WTC11 (cell line): ENCODE data around the gene FOXP1. TPM values are rescaled to one million over a fixed set of nuclear protein-coding genes. Genes with fewer than 3 reads are reported as not detected.

Experiments
- ATAC-seq: fragments of 200-7000 bp; cut with Tn5 transposase; 2 replicates; pipeline ENCODE4 v1.10.0; 2021; ENCODE audit warnings: mild to moderate bottlenecking, moderate library complexity
- CTCF ChIA-PET: fragments of 300-600 bp; sonication (Branson Sonifier 250); formaldehyde crosslinking; loops from one replicate; lab custom pipeline; 2021; ENCODE audit warnings: antibody characterized with exemption; lab: Charles Lee
- POLR2A ChIA-PET: fragments of 350-600 bp; sonication (Branson Sonifier 250); formaldehyde crosslinking; loops from one replicate; lab custom pipeline; 2021; ENCODE audit warnings: antibody characterized with exemption; lab: Charles Lee
- DNase-seq: peaks from one replicate; pipeline ENCODE4 v3.0.0; 2021; ENCODE audit warnings: low spot score
- H3K27ac Mint-ChIP-seq: 2 replicates; pipeline ENCODE4 v1.8.0; 2021; ENCODE audit warnings: mixed read lengths
- H3K27me3 Mint-ChIP-seq: 2 replicates; pipeline ENCODE4 v1.8.0; 2021; ENCODE audit warnings: low read depth, mild to moderate bottlenecking, moderate library complexity, mixed read lengths
- H3K36me3 Mint-ChIP-seq: 2 replicates; pipeline ENCODE4 v1.8.0; 2021; ENCODE audit warnings: mixed read lengths
- H3K4me1 Mint-ChIP-seq: 2 replicates; pipeline ENCODE4 v1.8.0; 2022; ENCODE audit warnings: mixed read lengths
- H3K4me3 Mint-ChIP-seq: 2 replicates; pipeline ENCODE4 v1.8.0; 2021; ENCODE audit warnings: mild to moderate bottlenecking, moderate library complexity, mixed read lengths
- H3K9me3 Mint-ChIP-seq: 2 replicates; pipeline ENCODE4 v1.8.0; 2021; ENCODE audit warnings: mixed read lengths
- CREB1 ChIP-seq: sonication (generic); formaldehyde crosslinking; IDR thresholded peaks from 2 replicates; pipeline ENCODE4 v1.8.0; 2023; ENCODE audit warnings: mild to moderate bottlenecking, missing genetic modification reagents
- FOXK1 ChIP-seq: sonication (generic); formaldehyde crosslinking; IDR thresholded peaks from 2 replicates; pipeline ENCODE4 v1.8.0; 2022; ENCODE audit warnings: mild to moderate bottlenecking, moderate library complexity, missing genetic modification reagents
- GRHL2 ChIP-seq: fragments of 250-450 bp; sonication (Bioruptor Pico); IDR thresholded peaks from 2 replicates; pipeline ENCODE4 v1.8.0; 2022; ENCODE audit warnings: mild to moderate bottlenecking, moderate library complexity; ENCODE audit not compliant: insufficient replicate concordance, severe bottlenecking
- JUN ChIP-seq: sonication (generic); formaldehyde crosslinking; IDR thresholded peaks from 2 replicates; pipeline ENCODE4 v1.8.0; 2023; ENCODE audit warnings: mild to moderate bottlenecking, missing genetic modification reagents
- KAT7 ChIP-seq: sonication (generic); formaldehyde crosslinking; IDR thresholded peaks from 2 replicates; pipeline ENCODE4 v1.8.1; 2023; ENCODE audit warnings: missing genetic modification reagents, mild to moderate bottlenecking, borderline replicate concordance
- NFYB ChIP-seq: sonication (generic); formaldehyde crosslinking; conservative IDR thresholded peaks from 2 replicates; pipeline ENCODE4 v1.8.0; 2022; ENCODE audit warnings: low read depth, missing genetic modification reagents
- NR2C2 ChIP-seq: sonication (generic); formaldehyde crosslinking; IDR thresholded peaks from 2 replicates; pipeline ENCODE4 v1.8.0; 2022; ENCODE audit warnings: mild to moderate bottlenecking, missing genetic modification reagents
- RORB ChIP-seq: fragments of 250-450 bp; sonication (Bioruptor Pico); IDR thresholded peaks from 2 replicates; pipeline ENCODE4 v1.9.0; 2021; ENCODE audit warnings: mild to moderate bottlenecking
- TEAD1 ChIP-seq: sonication (generic); formaldehyde crosslinking; IDR thresholded peaks from 2 replicates; pipeline ENCODE4 v1.8.0; 2022; ENCODE audit warnings: mild to moderate bottlenecking, missing genetic modification reagents
- ZNF263 ChIP-seq: sonication (generic); formaldehyde crosslinking; IDR thresholded peaks from 2 replicates; pipeline ENCODE4 v1.8.1; 2022; ENCODE audit warnings: low read depth, mild to moderate bottlenecking, moderate library complexity, missing genetic modification reagents
- ZNF317 ChIP-seq: sonication (generic); formaldehyde crosslinking; IDR thresholded peaks from 2 replicates; pipeline ENCODE4 v1.8.1; 2023; ENCODE audit warnings: low read depth, mild to moderate bottlenecking, moderate library complexity, missing genetic modification reagents, borderline replicate concordance
- total RNA-seq: library from RNA; stranded (reverse); gene quantifications from 3 replicates; pipeline ENCODE4 v1.2.3, GENCODE V29; 2021
- TF ChIP-seq, protein P1 (sequence below): fragments of 250-450 bp; sonication (Bioruptor Pico); IDR thresholded peaks from 2 replicates; pipeline ENCODE4 v1.9.0; 2021; ENCODE audit warnings: mild to moderate bottlenecking
- TF ChIP-seq, protein P2 (sequence below): sonication (generic); formaldehyde crosslinking; IDR thresholded peaks from 2 replicates; pipeline ENCODE4 v1.8.1; 2022; ENCODE audit warnings: missing genetic modification reagents, borderline replicate concordance
- TF ChIP-seq, protein P3 (sequence below): fragments of 200-600 bp; IDR thresholded peaks from 2 replicates; pipeline ENCODE4 v1.8.0; 2022; ENCODE audit warnings: antibody characterized with exemption
- TF ChIP-seq, protein P4 (sequence below): sonication (generic); formaldehyde crosslinking; IDR thresholded peaks from 2 replicates; pipeline ENCODE4 v1.8.0; 2022; ENCODE audit warnings: mild to moderate bottlenecking, missing genetic modification reagents
- TF ChIP-seq, protein P5 (sequence below): sonication (generic); formaldehyde crosslinking; IDR thresholded peaks from 2 replicates; pipeline ENCODE4 v1.8.0; 2022; ENCODE audit warnings: mild to moderate bottlenecking, missing genetic modification reagents
- TF ChIP-seq, protein P6 (sequence below): fragments of 250-450 bp; sonication (Bioruptor Pico); IDR thresholded peaks from 2 replicates; pipeline ENCODE4 v1.9.0; 2021; ENCODE audit warnings: moderate library complexity, mild to moderate bottlenecking, inconsistent platforms, borderline replicate concordance
- TF ChIP-seq, protein P7 (sequence below): sonication (generic); formaldehyde crosslinking; conservative IDR thresholded peaks from 2 replicates; pipeline ENCODE4 v1.8.1; 2023; ENCODE audit warnings: mild to moderate bottlenecking, low read depth, missing genetic modification reagents, moderate library complexity
- TF ChIP-seq, protein P8 (sequence below): sonication (generic); formaldehyde crosslinking; IDR thresholded peaks from 2 replicates; pipeline ENCODE4 v1.8.0; 2022; ENCODE audit warnings: mild to moderate bottlenecking, missing genetic modification reagents
- TF ChIP-seq, protein P9 (sequence below): sonication (generic); formaldehyde crosslinking; conservative IDR thresholded peaks from 2 replicates; pipeline ENCODE4 v1.8.1; 2022; ENCODE audit warnings: mild to moderate bottlenecking, missing genetic modification reagents

The FOXP1 gene
- total RNA-seq, 1 experiment from 2014 or later = 25.8 TPM

DNA sequence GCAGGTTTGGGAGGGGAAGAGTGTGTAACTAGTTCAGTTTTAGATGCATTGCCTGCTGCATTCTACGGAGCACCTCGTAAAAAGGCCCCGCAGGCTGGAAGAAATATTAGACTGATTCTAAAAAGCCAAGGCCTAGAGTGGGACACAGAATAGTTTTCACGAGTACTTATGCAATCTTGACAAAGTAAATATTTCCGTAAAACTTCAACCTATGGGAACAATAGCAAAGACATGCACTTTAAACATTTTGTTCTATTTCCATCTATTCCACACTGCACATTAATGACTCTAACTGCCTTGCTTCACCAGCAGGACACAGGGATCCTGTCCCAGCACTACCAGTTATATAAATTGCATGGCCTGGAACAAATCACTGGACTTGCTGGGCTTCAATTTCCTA is 260.0 kb downstream of the FOXP1 start:
- DNase-seq (no peak), ATAC-seq (no peak)
- ChIA-PET POLR2A (no interaction called here), CTCF (no interaction called here)
- Mint-ChIP-seq H3K4me3 (no peak overlapping the region), H3K4me1 (no peaks in the 10 kb centered on the region), H3K27me3 (no peaks in the 10 kb centered on the region), H3K27ac (no peak overlapping the region), H3K9me3 (0 out of 2 replicates have a peak, but pooled peaks cover 3% of the 10 kb centered on the region), H3K36me3 (no peaks in the 10 kb centered on the region)
- TF ChIP-seq GRHL2 (CRISPR knock-in tag) (no peak), FOXK1 (CRISPR knock-in tag) (no peak), ZNF317 (CRISPR knock-in tag) (no peak), NFYB (no peak), NR2C2 (CRISPR knock-in tag) (no peak), JUN (CRISPR knock-in tag) (no peak), CREB1 (CRISPR knock-in tag) (no peak), ZNF263 (CRISPR knock-in tag) (no peak), KAT7 (CRISPR knock-in tag) (no peak)
- TF ChIP-seq, protein P1, sequence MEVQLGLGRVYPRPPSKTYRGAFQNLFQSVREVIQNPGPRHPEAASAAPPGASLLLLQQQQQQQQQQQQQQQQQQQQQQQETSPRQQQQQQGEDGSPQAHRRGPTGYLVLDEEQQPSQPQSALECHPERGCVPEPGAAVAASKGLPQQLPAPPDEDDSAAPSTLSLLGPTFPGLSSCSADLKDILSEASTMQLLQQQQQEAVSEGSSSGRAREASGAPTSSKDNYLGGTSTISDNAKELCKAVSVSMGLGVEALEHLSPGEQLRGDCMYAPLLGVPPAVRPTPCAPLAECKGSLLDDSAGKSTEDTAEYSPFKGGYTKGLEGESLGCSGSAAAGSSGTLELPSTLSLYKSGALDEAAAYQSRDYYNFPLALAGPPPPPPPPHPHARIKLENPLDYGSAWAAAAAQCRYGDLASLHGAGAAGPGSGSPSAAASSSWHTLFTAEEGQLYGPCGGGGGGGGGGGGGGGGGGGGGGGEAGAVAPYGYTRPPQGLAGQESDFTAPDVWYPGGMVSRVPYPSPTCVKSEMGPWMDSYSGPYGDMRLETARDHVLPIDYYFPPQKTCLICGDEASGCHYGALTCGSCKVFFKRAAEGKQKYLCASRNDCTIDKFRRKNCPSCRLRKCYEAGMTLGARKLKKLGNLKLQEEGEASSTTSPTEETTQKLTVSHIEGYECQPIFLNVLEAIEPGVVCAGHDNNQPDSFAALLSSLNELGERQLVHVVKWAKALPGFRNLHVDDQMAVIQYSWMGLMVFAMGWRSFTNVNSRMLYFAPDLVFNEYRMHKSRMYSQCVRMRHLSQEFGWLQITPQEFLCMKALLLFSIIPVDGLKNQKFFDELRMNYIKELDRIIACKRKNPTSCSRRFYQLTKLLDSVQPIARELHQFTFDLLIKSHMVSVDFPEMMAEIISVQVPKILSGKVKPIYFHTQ (CRISPR knock-in tag) = no peak
- TF ChIP-seq, protein P2, sequence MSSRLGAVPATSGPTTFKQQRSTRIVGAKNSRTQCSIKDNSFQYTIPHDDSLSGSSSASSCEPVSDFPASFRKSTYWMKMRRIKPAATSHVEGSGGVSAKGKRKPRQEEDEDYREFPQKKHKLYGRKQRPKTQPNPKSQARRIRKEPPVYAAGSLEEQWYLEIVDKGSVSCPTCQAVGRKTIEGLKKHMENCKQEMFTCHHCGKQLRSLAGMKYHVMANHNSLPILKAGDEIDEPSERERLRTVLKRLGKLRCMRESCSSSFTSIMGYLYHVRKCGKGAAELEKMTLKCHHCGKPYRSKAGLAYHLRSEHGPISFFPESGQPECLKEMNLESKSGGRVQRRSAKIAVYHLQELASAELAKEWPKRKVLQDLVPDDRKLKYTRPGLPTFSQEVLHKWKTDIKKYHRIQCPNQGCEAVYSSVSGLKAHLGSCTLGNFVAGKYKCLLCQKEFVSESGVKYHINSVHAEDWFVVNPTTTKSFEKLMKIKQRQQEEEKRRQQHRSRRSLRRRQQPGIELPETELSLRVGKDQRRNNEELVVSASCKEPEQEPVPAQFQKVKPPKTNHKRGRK (CRISPR knock-in tag) = no peak
- TF ChIP-seq, protein P3, sequence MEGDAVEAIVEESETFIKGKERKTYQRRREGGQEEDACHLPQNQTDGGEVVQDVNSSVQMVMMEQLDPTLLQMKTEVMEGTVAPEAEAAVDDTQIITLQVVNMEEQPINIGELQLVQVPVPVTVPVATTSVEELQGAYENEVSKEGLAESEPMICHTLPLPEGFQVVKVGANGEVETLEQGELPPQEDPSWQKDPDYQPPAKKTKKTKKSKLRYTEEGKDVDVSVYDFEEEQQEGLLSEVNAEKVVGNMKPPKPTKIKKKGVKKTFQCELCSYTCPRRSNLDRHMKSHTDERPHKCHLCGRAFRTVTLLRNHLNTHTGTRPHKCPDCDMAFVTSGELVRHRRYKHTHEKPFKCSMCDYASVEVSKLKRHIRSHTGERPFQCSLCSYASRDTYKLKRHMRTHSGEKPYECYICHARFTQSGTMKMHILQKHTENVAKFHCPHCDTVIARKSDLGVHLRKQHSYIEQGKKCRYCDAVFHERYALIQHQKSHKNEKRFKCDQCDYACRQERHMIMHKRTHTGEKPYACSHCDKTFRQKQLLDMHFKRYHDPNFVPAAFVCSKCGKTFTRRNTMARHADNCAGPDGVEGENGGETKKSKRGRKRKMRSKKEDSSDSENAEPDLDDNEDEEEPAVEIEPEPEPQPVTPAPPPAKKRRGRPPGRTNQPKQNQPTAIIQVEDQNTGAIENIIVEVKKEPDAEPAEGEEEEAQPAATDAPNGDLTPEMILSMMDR = no peak
- TF ChIP-seq, protein P4, sequence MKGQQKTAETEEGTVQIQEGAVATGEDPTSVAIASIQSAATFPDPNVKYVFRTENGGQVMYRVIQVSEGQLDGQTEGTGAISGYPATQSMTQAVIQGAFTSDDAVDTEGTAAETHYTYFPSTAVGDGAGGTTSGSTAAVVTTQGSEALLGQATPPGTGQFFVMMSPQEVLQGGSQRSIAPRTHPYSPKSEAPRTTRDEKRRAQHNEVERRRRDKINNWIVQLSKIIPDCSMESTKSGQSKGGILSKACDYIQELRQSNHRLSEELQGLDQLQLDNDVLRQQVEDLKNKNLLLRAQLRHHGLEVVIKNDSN (CRISPR knock-in tag) = no peak
- TF ChIP-seq, protein P5, sequence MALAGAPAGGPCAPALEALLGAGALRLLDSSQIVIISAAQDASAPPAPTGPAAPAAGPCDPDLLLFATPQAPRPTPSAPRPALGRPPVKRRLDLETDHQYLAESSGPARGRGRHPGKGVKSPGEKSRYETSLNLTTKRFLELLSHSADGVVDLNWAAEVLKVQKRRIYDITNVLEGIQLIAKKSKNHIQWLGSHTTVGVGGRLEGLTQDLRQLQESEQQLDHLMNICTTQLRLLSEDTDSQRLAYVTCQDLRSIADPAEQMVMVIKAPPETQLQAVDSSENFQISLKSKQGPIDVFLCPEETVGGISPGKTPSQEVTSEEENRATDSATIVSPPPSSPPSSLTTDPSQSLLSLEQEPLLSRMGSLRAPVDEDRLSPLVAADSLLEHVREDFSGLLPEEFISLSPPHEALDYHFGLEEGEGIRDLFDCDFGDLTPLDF (CRISPR knock-in tag) = no peak

DNA sequence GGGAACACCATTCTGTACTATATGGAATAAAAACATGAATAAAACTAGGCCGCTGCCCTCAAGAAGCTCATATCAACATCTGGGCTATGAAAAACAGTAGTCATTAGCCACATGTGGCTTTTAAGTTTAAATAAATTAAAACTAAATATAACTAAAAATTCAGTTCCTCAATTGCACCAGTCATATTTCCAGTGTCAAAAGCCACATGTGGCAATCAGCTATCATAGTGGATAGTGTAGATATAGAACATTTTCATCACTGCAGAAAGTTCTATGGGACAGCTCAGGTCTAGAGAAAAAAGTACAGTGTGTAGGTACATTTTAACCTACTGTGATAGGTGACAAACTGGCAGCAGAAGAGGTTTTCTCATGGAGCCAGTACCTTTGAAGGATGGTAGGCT is 261.4 kb downstream of the FOXP1 start:
- H3K9me3 Mint-ChIP-seq = 0 out of 2 replicates have a peak, but pooled peaks cover 3% of the 10 kb centered on the region
- H3K4me3 Mint-ChIP-seq = no peak overlapping the region
- H3K36me3 Mint-ChIP-seq = no peaks in the 10 kb centered on the region
- H3K27ac Mint-ChIP-seq = no peak overlapping the region
- no peak for DNase-seq
- H3K27me3 Mint-ChIP-seq = no peaks in the 10 kb centered on the region
- no peaks in the 10 kb centered on the region for H3K4me1 Mint-ChIP-seq
- ChIA-PET POLR2A (interaction anchor here (0.7 kb wide), 1 partner anchor 9 kb away, joined by 3 read pairs; no protein-coding TSS in a partner anchor), CTCF (interaction anchor here (0.7 kb wide), 1 partner anchor 1170 kb away, joined by 3 read pairs; no protein-coding TSS in a partner anchor)
- ATAC-seq = no peak
- TF ChIP-seq, protein P6, sequence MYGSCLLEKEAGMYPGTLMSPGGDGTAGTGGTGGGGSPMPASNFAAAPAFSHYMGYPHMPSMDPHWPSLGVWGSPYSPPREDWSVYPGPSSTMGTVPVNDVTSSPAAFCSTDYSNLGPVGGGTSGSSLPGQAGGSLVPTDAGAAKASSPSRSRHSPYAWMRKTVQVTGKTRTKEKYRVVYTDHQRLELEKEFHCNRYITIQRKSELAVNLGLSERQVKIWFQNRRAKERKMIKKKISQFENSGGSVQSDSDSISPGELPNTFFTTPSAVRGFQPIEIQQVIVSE (CRISPR knock-in tag) = no peak
- TF ChIP-seq, protein P7, sequence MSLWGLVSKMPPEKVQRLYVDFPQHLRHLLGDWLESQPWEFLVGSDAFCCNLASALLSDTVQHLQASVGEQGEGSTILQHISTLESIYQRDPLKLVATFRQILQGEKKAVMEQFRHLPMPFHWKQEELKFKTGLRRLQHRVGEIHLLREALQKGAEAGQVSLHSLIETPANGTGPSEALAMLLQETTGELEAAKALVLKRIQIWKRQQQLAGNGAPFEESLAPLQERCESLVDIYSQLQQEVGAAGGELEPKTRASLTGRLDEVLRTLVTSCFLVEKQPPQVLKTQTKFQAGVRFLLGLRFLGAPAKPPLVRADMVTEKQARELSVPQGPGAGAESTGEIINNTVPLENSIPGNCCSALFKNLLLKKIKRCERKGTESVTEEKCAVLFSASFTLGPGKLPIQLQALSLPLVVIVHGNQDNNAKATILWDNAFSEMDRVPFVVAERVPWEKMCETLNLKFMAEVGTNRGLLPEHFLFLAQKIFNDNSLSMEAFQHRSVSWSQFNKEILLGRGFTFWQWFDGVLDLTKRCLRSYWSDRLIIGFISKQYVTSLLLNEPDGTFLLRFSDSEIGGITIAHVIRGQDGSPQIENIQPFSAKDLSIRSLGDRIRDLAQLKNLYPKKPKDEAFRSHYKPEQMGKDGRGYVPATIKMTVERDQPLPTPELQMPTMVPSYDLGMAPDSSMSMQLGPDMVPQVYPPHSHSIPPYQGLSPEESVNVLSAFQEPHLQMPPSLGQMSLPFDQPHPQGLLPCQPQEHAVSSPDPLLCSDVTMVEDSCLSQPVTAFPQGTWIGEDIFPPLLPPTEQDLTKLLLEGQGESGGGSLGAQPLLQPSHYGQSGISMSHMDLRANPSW (CRISPR knock-in tag) = no peak
- TF ChIP-seq RORB = no peak
- no peak for TF ChIP-seq TEAD1 (CRISPR knock-in tag)
- TF ChIP-seq, protein P8, sequence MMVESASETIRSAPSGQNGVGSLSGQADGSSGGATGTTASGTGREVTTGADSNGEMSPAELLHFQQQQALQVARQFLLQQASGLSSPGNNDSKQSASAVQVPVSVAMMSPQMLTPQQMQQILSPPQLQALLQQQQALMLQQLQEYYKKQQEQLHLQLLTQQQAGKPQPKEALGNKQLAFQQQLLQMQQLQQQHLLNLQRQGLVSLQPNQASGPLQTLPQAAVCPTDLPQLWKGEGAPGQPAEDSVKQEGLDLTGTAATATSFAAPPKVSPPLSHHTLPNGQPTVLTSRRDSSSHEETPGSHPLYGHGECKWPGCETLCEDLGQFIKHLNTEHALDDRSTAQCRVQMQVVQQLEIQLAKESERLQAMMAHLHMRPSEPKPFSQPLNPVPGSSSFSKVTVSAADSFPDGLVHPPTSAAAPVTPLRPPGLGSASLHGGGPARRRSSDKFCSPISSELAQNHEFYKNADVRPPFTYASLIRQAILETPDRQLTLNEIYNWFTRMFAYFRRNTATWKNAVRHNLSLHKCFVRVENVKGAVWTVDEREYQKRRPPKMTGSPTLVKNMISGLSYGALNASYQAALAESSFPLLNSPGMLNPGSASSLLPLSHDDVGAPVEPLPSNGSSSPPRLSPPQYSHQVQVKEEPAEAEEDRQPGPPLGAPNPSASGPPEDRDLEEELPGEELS (CRISPR knock-in tag) = no peak
- TF ChIP-seq, protein P9, sequence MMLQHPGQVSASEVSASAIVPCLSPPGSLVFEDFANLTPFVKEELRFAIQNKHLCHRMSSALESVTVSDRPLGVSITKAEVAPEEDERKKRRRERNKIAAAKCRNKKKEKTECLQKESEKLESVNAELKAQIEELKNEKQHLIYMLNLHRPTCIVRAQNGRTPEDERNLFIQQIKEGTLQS (CRISPR knock-in tag) = no peak
